ENCODE data around the gene APH1A. TPM values are rescaled to one million over a fixed set of nuclear protein-coding genes. Genes with fewer than 3 reads are reported as not detected.
"Not testable (repeated sequence)": the region's sequence is repeated elsewhere in the genome, so short reads cannot be mapped to it uniquely, and the experiment has no call there.

APH1A gene
- total and polyA plus RNA-seq, 2 of the 13 experiments (the other 11 are each of a cell fraction or from before 2014, with no cell fraction given), result 114 to 130 TPM

GRCh38 chr1:150268705-150269403, at the start of gene APH1A (continued):
- TF ChIP-seq ZNF605 (CRISPR knock-in tag; IDR thresholded peaks at IDR 0.05) (peak; percentile 61), SAFB2 (CRISPR knock-in tag; IDR thresholded peaks at IDR 0.05; ENCODE audit: borderline replicate concordance, low read depth) (no peak), DZIP1 (CRISPR knock-in tag; IDR thresholded peaks at IDR 0.05) (0 out of 2 replicates have a peak, but pooled peaks have one; percentile 30), HOXA7 (CRISPR knock-in tag; IDR thresholded peaks at IDR 0.05) (no peak), ZBTB42 (CRISPR knock-in tag; IDR thresholded peaks at IDR 0.05) (no peak), ARNT2 (CRISPR knock-in tag; IDR thresholded peaks at IDR 0.05; ENCODE audit: low read depth) (peak; percentile 60; the same call in 1 of the 2 replicates), ZNF572 (CRISPR knock-in tag; IDR thresholded peaks at IDR 0.05) (peak; percentile 51; the same call in 1 of the 2 replicates), MXD4 (CRISPR knock-in tag; IDR thresholded peaks at IDR 0.05) (peak; percentile 52; the same call in 1 of the 2 replicates), ZFY (CRISPR knock-in tag; IDR thresholded peaks at IDR 0.05) (peak; percentile 80; the same call in 1 of the 2 replicates), HES4 (CRISPR knock-in tag; IDR thresholded peaks at IDR 0.05; ENCODE audit: borderline replicate concordance) (no peak), CBFB (CRISPR knock-in tag; IDR thresholded peaks at IDR 0.05) (no peak), NR2C2 (CRISPR knock-in tag; IDR thresholded peaks at IDR 0.05; ENCODE audit: borderline replicate concordance) (peak; percentile 79), FOSL2 (CRISPR knock-in tag; IDR thresholded peaks at IDR 0.05) (peak; percentile 53; the same call in 1 of the 2 replicates), ETV6 (CRISPR knock-in tag; conservative IDR thresholded peaks at IDR 0.05) (no peak), ZSCAN29 (CRISPR knock-in tag; conservative IDR thresholded peaks at IDR 0.05) (no peak), ZNF484 (CRISPR knock-in tag; IDR thresholded peaks at IDR 0.05; ENCODE audit: borderline replicate concordance, low read depth) (no peak)

- H3K36me3 ChIP-seq (replicated peaks in 1 of 2; ENCODE audit: control insufficient read depth in 1 of 2, insufficient read depth in 2 of 2, low read length in 2 of 2); H2AFZ ChIP-seq (ENCODE audit: low read length); BruUV-seq (replicated peaks); FAIRE-seq; H3K27me3 ChIP-seq (ENCODE audit: control insufficient read depth in 1 of 2, insufficient read depth in 2 of 2, low read length in 2 of 2); H3K4me3 ChIP-seq (replicated peaks in 1 of 3; ENCODE audit: insufficient read depth in 1 of 3, low read depth in 2 of 3, low read length in 3 of 3); H4K20me1 ChIP-seq (ENCODE audit: insufficient read depth, low read length); DNase-seq (ENCODE audit: low spot score); H3K9me3 ChIP-seq (ENCODE audit: low read length); in situ Hi-C loops (cut with HindIII; ENCODE audit: extremely low pct_ligation_motif_present, low pct_unique_long_range_greater_than_20kb); ATAC-seq; H3K27ac ChIP-seq (ENCODE audit: extremely low read length, insufficient read depth, low read length); H3K4me2 ChIP-seq (ENCODE audit: low read depth, low read length); intact Hi-C loops (cut with micrococcal nuclease; ENCODE audit: unreplicated experiment); H3K79me2 ChIP-seq (ENCODE audit: insufficient read depth, low read length); H3K4me1 ChIP-seq (ENCODE audit: insufficient read depth, low read length); POLR2A ChIA-PET; CTCF ChIA-PET (ENCODE audit: low intra/inter-chr PET ratio, low total read pairs); H3K9ac ChIP-seq (ENCODE audit: insufficient read depth, low read depth, low read length): not testable (repeated sequence)
- WGBS (ENCODE audit: low lambda C conversion rate), result 77% methylated on average over 4 of the region's 4 CpGs
These were observed 45.9 kb upstream of the APH1A start for GRCh38 chr1:150314691-150315090.

Measured in HepG2 (cell line).